MG63 (cell line): ENCODE data around the gene HDAC9. TPM values are rescaled to one million over a fixed set of nuclear protein-coding genes. Genes with fewer than 3 reads are reported as not detected.

ENCODE experiments used
- DNase-seq: peaks from one replicate; pipeline ENCODE4 v3.0.0-alpha.2; 2020
- H3K27me3 ChIP-seq: fragments of 250-450 bp; sonication (Bioruptor Pico); 2 replicates; pipeline ENCODE4 v1.5.1; 2020; ENCODE audit warnings: mild to moderate bottlenecking, moderate library complexity
- H3K36me3 ChIP-seq: fragments of 250-450 bp; sonication (Bioruptor Pico); 2 replicates; pipeline ENCODE4 v1.5.1; 2020; ENCODE audit warnings: mild to moderate bottlenecking, moderate library complexity
- H3K4me3 ChIP-seq: fragments of 250-450 bp; sonication (Bioruptor Pico); 2 replicates; pipeline ENCODE4 v1.5.1; 2020; ENCODE audit warnings: mild to moderate bottlenecking, moderate library complexity
- H3K9me3 ChIP-seq: fragments of 250-450 bp; sonication (Bioruptor Pico); 2 replicates; pipeline ENCODE4 v1.5.1; 2020; ENCODE audit warnings: mild to moderate bottlenecking, moderate library complexity
- total RNA-seq: library from RNA; depleted of rRNA; stranded (reverse); fragments of >200 nt; shearing (Covaris generic); gene quantifications from 2 replicates; pipeline ENCODE4 v1.2.3, GENCODE V29; 2014; ENCODE audit warnings: low replicate concordance

HDAC9 gene
- total RNA-seq, 1 experiment from 2014 or later, result 0.03 TPM

DNA sequence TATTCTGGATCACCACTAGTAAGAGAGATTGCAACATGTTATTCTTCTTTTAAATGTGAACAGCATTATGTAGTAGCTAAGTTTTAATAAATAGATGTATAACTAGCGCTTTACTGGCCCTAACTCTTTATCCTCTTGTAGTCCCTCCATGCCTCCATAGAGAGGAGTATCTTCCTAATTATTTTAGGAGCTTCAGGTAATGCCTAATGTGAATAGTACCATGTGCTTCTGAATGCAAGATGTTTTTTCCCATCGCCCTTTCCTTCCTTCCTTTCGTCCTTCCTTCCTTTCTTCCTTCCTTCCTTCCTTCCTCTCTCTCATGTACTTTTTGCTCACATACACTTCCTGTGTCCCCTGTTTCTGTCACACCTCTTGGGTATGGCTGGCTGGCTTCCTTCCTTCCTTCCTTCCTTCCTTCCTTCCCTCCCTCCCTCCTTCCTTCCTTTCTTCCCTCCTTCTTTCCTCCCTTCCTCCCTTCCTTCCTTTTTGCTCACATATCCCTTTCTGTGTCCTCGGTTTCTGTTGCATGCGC is 290.7 kb downstream of the HDAC9 start:
- no peak overlapping the region for H3K4me3 ChIP-seq
- H3K36me3 ChIP-seq, result no peaks in the 10 kb centered on the region
- no peak for DNase-seq
- H3K9me3 ChIP-seq, result no peaks in the 10 kb centered on the region
- H3K27me3 ChIP-seq, result no peaks in the 10 kb centered on the region

DNA sequence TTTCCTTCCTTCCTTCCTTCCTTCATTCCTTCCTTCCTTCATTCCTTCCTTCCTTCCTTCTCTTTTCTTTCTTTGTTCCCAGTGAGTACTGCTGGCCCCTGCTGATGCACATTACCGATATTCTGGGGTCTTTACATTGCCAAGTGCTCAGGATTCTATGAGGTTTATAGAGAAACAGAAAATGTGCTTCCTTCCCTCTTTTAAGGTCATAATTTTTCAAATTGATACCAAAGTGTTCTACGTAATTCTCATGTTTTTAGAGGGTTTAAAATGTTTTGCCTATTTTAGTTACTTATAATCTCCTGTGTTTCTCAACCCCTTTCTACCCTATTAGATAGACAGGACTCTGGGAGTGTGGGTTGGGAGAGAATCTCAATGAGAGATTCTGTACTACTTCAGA is 291.2 kb downstream of the HDAC9 start:
- no peak for DNase-seq
- no peaks in the 10 kb centered on the region for H3K27me3 ChIP-seq
- no peak overlapping the region for H3K4me3 ChIP-seq
- H3K9me3 ChIP-seq, result no peaks in the 10 kb centered on the region
- no peaks in the 10 kb centered on the region for H3K36me3 ChIP-seq

DNA sequence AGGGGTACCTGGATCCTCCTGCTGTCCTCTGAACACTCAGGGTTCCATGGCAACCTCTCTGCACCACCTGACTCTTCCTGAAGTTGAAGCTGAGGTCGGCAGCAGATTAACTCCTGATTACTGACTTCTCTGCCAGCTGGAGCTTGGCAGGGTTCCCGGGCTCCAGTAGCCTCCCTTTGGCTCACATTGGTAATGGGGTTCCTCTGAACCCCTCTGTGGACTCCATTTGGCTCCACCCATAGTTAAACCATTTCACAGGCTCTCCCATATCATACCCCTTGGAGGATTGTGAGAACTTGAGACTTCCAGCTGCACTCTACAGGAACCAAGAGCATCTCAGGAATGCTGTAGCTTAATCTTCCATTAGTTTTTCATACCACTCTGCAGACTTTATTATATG is 292.5 kb downstream of the HDAC9 start:
- H3K9me3 ChIP-seq, result no peaks in the 10 kb centered on the region
- no peak overlapping the region for H3K4me3 ChIP-seq
- H3K36me3 ChIP-seq, result no peaks in the 10 kb centered on the region
- DNase-seq, result no peak
- H3K27me3 ChIP-seq, result no peaks in the 10 kb centered on the region

GRCh38 chr7:18792871-18793595 is 297.5 kb downstream of the HDAC9 start:
- H3K4me3 ChIP-seq, result no peak overlapping the region
- DNase-seq, result no peak

DNA sequence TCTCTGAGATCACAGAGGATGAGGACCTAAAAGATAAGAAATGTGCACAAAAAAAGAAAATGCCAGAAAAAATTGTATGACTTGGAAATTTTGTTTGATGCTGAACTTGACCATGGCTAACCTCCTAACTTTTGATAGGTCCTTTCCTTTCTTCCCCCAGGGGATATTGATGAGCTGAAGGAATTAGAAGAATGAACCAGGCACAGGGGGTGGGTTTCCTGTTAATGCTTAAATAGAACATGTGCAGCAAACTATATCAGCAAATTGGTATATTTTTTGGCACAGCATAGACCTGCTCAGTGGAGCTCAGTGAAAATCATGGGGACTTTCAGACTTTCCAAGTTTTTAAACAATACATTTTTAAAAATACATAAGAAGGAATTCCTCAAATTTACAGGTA is 300.7 kb downstream of the HDAC9 start:
- Histone ChIP-seq H3K4me3 (no peak overlapping the region), H3K9me3 (no peaks in the 10 kb centered on the region), H3K36me3 (no peaks in the 10 kb centered on the region), H3K27me3 (no peaks in the 10 kb centered on the region)
- no peak for DNase-seq

More at GRCh38 chr7:18792871-18793595, 297.5 kb downstream of the HDAC9 start:
- H3K9me3 ChIP-seq, result no peaks in the 10 kb centered on the region
- no peaks in the 10 kb centered on the region for H3K27me3 ChIP-seq
- no peaks in the 10 kb centered on the region for H3K36me3 ChIP-seq

DNA sequence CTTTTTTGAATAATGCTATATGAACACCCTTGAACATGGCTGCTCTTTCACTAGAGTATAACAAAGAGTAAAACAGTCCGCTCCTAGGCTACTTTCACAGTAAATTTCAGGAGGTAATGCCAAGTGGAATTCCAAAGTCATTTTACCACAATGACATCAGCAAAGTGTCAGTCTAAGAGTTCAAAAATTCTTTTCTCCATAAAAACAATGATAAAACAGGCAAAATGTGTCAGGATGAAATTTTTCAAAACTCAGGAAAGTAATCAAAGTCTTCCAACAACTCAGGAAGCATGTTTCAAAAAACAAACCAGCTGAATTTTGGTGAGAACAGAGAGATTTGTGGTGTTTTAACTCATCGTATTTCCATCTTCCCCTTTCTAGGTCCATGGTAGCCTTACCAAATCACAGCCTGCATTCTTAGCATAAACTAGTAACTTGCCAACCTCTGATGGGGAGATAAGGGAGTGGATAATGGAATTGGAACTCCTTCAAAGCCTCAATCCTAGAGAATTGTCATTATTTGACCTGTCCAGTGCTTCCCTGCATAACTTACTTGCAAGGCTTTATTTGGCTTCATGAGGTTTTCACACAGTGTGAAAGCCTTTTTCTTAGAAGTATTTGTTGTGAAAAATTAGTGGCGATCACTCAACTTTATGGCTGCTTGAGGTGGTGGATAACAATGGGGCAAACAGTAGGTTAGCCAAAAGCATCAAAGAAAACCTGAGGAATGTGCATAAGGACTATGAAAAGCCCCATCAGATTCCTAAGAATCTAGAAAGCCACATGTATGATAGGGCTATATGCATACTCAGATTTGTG is 302.7 kb downstream of the HDAC9 start:
- Histone ChIP-seq H3K9me3 (no peaks in the 10 kb centered on the region), H3K27me3 (no peaks in the 10 kb centered on the region), H3K4me3 (no peak overlapping the region), H3K36me3 (no peaks in the 10 kb centered on the region)
- no peak for DNase-seq

DNA sequence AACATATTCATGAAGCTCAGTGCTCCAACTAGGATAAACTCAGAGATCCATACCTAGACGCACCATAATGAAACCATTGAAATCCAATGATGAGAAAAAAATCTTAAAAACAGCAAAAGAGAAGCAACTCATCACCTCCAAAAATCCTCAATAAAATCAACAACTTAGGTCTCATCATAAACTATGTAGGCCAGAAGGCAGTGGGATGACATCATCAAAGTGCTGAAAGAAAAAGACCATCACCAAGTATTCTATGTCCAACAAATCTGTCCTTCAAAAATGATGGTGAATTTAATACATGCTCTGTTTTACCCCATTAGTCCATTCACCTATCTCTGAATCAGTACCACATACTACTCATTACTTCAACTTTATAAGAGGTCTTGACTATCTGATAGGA is 304.4 kb downstream of the HDAC9 start:
- DNase-seq, result no peak
- no peaks in the 10 kb centered on the region for H3K27me3 ChIP-seq
- no peaks in the 10 kb centered on the region for H3K36me3 ChIP-seq
- no peak overlapping the region for H3K4me3 ChIP-seq
- no peaks in the 10 kb centered on the region for H3K9me3 ChIP-seq

DNA sequence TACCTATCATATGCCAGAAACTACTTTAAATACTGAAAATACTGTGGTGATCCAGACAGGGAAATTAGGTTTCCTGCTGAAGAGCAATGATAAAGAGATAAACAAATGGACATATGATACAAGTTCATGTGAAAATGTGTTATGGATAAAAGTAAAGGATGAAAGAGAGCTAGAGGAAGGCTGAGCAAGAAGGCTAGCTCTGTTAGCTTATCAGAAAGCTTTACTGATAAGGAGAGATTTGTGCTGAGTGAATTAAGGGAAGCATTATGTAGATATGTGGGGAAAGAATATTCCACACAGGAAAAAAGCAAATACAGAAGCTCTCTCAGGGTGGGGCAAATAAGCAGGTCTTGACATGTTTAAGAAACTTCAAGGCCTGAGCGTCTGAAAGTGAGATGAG is 308.4 kb downstream of the HDAC9 start:
- Histone ChIP-seq H3K27me3 (no peaks in the 10 kb centered on the region), H3K4me3 (no peak overlapping the region), H3K9me3 (no peaks in the 10 kb centered on the region), H3K36me3 (no peaks in the 10 kb centered on the region)
- DNase-seq, result no peak

DNA sequence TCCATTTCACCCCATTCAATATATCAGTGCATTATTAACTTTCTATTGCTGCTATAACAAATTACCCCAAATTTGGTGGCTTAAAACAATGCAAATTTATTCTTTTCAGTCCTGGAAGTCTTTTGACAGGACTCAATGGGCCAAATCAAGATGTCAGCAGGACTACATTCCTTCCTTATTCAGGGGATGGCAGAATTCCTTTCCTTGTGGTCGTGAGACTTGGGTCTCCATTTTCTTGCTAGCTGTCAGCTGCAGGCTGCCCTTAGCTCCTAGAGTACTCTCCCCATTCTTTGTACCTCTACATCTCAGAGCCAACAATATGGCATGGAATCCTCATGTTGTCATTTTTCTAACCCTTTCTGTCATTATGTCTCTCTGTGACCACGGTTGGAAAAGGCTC is 310.6 kb downstream of the HDAC9 start:
- Histone ChIP-seq H3K27me3 (no peaks in the 10 kb centered on the region), H3K9me3 (no peaks in the 10 kb centered on the region), H3K4me3 (no peak overlapping the region), H3K36me3 (no peaks in the 10 kb centered on the region)
- DNase-seq, result no peak

DNA sequence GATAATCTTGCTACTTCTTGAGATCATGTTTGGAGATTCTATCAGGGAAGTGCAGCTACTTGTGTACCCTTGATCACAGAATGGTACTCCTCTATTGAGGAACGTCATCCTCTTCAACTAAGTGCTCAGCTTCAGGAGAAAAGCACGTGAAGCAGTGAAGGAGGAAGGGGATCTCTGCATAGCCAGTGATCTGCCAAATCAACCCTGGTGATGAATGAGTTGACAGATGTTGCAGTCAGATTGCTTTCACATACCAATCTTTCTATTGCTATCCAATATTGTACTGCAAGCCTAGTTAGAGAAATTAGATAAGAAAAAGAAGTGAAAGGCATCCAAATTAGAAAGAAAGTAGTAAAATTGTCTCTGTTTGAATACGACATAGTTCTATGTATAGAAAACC is 312.5 kb downstream of the HDAC9 start:
- no peaks in the 10 kb centered on the region for H3K9me3 ChIP-seq
- no peak overlapping the region for H3K4me3 ChIP-seq
- H3K36me3 ChIP-seq, result no peaks in the 10 kb centered on the region
- DNase-seq, result no peak
- no peaks in the 10 kb centered on the region for H3K27me3 ChIP-seq

DNA sequence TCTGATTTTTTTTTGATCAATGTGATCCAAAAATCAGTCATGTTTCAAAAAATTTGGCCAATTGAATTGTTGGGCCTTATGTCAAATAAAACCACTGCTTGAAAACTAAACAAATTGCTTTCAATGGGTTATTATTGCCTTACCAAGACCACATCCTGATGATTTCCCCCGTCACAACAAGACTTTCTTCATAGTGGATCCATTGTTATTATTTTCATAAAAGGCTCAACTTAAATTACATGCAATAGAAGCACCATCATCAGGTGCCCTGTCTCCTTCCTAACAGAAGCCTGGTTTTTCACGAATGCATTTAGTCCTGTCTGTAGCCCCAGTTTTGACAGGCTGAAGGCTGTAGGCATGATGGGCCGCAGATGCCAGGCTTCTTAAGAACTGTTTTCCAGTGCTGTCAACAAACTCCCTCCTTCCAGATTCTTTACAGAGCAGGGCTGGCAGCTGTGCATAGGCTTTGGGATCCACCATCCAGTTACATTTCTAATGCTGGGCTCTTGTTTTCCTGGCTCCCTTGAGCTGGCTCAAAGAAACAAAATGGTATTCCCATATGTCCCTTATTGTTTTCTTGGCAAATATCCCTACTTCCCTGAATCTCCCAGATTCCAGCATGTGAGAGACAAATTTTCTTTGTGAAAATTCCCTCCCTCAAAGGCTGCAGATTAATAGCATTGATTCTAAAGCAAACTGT is 319.9 kb downstream of the HDAC9 start:
- Histone ChIP-seq H3K36me3 (no peaks in the 10 kb centered on the region), H3K4me3 (no peak overlapping the region), H3K27me3 (no peaks in the 10 kb centered on the region), H3K9me3 (no peaks in the 10 kb centered on the region)
- no peak for DNase-seq

- Histone ChIP-seq H3K27me3 (no peaks in the 10 kb centered on the region), H3K36me3 (no peaks in the 10 kb centered on the region), H3K9me3 (no peaks in the 10 kb centered on the region), H3K4me3 (no peak overlapping the region)
- no peak for DNase-seq
Measured at GRCh38 chr7:18820981-18821380, 325.4 kb downstream of the HDAC9 start.

GRCh38 chr7:18821554-18821953 is 326.0 kb downstream of the HDAC9 start:
- no peak for DNase-seq
- H3K4me3 ChIP-seq, result no peak overlapping the region
- no peaks in the 10 kb centered on the region for H3K27me3 ChIP-seq
- H3K9me3 ChIP-seq, result no peaks in the 10 kb centered on the region
- no peaks in the 10 kb centered on the region for H3K36me3 ChIP-seq

GRCh38 chr7:18824157-18824556 is 328.6 kb downstream of the HDAC9 start:
- H3K36me3 ChIP-seq, result no peaks in the 10 kb centered on the region
- H3K27me3 ChIP-seq, result no peaks in the 10 kb centered on the region
- H3K4me3 ChIP-seq, result no peak overlapping the region
- H3K9me3 ChIP-seq, result no peaks in the 10 kb centered on the region
- no peak for DNase-seq

DNA sequence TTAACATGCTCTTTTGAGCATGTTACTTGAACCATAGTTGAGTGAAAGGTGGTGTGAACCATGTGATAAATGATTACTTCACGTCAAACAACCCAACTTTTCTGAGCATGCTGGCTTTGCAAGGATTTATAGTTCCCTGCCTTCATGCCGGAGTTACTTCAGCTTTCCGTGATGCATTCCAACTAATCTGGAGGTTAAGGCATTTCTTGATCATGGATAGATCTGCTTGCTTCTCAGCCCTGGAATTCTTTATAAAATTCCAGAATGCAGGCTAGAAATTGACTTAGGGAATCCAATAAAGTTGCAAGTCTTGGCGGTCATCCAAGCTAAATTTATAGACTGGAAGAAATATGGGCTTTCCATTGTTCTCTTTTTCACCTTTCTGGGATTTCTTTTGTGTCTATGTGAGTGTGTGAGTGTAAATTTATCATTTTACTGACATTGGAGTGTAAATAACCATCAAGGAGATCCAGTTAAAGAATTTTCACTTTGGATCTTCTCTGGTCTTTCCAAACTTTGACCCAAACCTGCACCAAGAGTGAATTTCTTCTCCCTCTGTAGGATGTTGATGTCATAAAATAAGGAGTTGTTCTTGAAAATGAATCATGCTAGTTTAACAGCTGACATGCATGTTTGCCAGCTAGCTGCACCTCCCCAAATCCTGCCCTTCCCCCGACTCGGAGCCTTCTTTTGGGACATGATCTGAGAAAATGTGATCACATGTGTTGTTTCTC is 332.9 kb downstream of the HDAC9 start:
- Histone ChIP-seq H3K36me3 (no peaks in the 10 kb centered on the region), H3K27me3 (no peaks in the 10 kb centered on the region), H3K9me3 (no peaks in the 10 kb centered on the region), H3K4me3 (no peak overlapping the region)
- no peak for DNase-seq

- DNase-seq, result no peak
- H3K36me3 ChIP-seq, result no peaks in the 10 kb centered on the region
- H3K9me3 ChIP-seq, result no peaks in the 10 kb centered on the region
- no peaks in the 10 kb centered on the region for H3K27me3 ChIP-seq
- H3K4me3 ChIP-seq, result no peak overlapping the region
Measured at GRCh38 chr7:18828994-18829857, 333.7 kb downstream of the HDAC9 start.
